Forelimb muscle (tissue), 1 donor: Measurements from ENCODE around the gene ERRFI1. TPM values are rescaled to one million over a fixed set of nuclear protein-coding genes. Genes with fewer than 3 reads are reported as not detected.
A peak's percentile ranks its signal among the peaks of the same experiment; 100 is the strongest.

ENCODE experiments used
- DNase-seq: peaks from one replicate; pipeline ENCODE4 v3.0.0-alpha.2; 2013; ENCODE audit warnings: low read depth
- polyA plus RNA-seq: library from polyadenylated mRNA; unstranded; fragments of 120-200 nt; gene quantifications from one replicate; pipeline ENCODE4 v1.2.1, GENCODE V29; 2013; ENCODE audit not compliant: insufficient read length

Gene ERRFI1
- polyA plus RNA-seq, 1 donor, result 6.5 TPM

- no peak for DNase-seq
Measured at GRCh38 chr1:8018492-8019228, 7.4 kb downstream of the ERRFI1 start.

- no peak for DNase-seq
Measured at GRCh38 chr1:8017495-8018197, 8.5 kb downstream of the ERRFI1 start.

- DNase-seq, result no peak
Measured at GRCh38 chr1:8016895-8017241, 9.2 kb downstream of the ERRFI1 start.

GRCh38 chr1:8016210-8016894, 9.8 kb downstream of the ERRFI1 start:
- no peak for DNase-seq

- DNase-seq, result no peak
Measured at GRCh38 chr1:8015809-8016165, 10.3 kb downstream of the ERRFI1 start.

- DNase-seq, result no peak
Measured at GRCh38 chr1:8015036-8015808, 10.9 kb downstream of the ERRFI1 start.

- DNase-seq, result no peak
Measured at GRCh38 chr1:8014381-8014988, 11.6 kb downstream of the ERRFI1 start.

- DNase-seq, result no peak
Measured at GRCh38 chr1:8013800-8014199, 12.3 kb downstream of the ERRFI1 start.

GRCh38 chr1:8013399-8013798, 12.7 kb downstream of the ERRFI1 start:
- no peak for DNase-seq

GRCh38 chr1:8012955-8013354, 13.2 kb downstream of the ERRFI1 start:
- DNase-seq, result no peak

- DNase-seq, result no peak
Measured at GRCh38 chr1:8011923-8012858, 13.9 kb downstream of the ERRFI1 start.

- no peak for DNase-seq
Measured at GRCh38 chr1:8011016-8011415, 15.1 kb downstream of the ERRFI1 start.

GRCh38 chr1:8010080-8010664, 15.9 kb downstream of the ERRFI1 start:
- no peak for DNase-seq

- no peak for DNase-seq
Measured at GRCh38 chr1:8009043-8010002, 16.8 kb downstream of the ERRFI1 start.

GRCh38 chr1:8006037-8006963, 19.8 kb downstream of the ERRFI1 start:
- no peak for DNase-seq

GRCh38 chr1:8004803-8005573, 21.1 kb downstream of the ERRFI1 start:
- peak; percentile 38 for DNase-seq
